Measurements from ENCODE around the gene MALSU1.

MALSU1 gene
- total RNA-seq = 9.4 to 32.3 (median 21.8) reads per million in 9 experiments

- Mint-ChIP-seq H3K36me3 (ENCODE audit: insufficient read depth) (peaks cover 27% of the 10 kb centered on the region), H3K9me3 (peaks cover 0 to 8% of the 10 kb centered on the region in 2 donors), H3K4me3 (peak within 1 kb of the TSS; percentile 86 to 88), H3K4me1 (ENCODE audit: low read depth in 2 of 2) (peaks cover 24 to 41% of the 10 kb centered on the region in 2 donors), H3K27me3 (peaks cover 0 to 12% of the 10 kb centered on the region in 2 donors), H3K27ac (peak within 1 kb of the TSS; percentile 93 to 98)
- DNase-seq = peak; percentile 95 to 97 (median 96)
- ATAC-seq (replicated peaks) = peak; percentile 98
Measured at GRCh38 chr7:23298885-23299769, at the start of gene MALSU1. Gene MALSU1 (plus strand): TSS chr7:23299339. CDS start chr7:23299353, 14 bp downstream.

DNA sequence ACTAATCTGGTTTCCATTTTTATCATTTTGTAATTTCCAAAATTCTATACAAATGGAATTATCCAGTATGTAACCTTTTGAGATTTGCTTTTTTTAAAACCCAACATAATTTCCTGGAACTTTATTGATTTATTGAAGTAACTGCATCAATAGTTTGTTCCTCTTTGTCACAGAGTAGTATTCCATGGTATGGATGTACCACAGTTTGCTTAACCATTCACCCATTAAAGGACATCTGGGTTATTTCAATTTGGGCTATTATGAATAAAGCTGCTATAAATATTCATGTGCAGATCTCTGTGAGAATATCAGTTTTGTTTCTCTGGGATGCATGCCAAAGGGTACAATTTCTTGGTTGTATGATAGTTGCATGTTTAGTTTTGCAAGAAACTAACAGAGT lies 49.7 kb upstream of the MALSU1 start:
- Mint-ChIP-seq H3K36me3 (ENCODE audit: insufficient read depth) (no peaks in the 10 kb centered on the region), H3K4me1 (ENCODE audit: low read depth in 2 of 2) (no peaks in the 10 kb centered on the region), H3K27ac (no peak overlapping the region), H3K9me3 (no peaks in the 10 kb centered on the region), H3K27me3 (peaks cover 83 to 87% of the 10 kb centered on the region in 2 donors), H3K4me3 (no peak overlapping the region)
- DNase-seq = no peak
- no peak for ATAC-seq (replicated peaks)

DNA sequence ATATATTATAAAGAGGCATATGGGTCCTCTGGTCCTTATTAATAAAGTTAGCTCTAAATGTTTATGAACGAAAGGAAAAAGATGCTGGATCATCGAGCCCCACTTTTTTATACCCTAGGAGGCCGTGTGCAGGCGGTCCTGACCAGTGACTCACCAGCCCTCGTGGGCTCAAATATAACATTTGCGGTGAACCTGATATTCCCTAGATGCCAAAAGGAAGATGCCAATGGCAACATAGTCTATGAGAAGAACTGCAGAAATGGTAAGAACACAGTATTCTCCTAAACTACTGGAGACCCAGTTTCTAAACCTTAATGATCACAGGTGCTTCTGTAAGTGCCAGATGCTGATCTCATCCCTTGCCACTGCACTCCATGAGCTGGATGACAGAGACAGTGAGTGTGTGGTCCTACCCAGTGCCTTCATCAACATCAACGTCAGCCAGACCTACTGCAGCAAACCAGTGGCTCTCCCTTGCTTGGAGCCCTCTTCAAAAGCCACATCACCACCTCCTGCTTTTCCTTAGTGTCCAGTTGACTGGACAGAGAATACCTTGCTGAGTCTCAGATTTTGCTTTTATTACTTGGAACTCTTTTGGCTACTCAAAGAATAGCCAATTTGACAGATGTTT lies 45.0 kb upstream of the MALSU1 start:
- no peak for ATAC-seq (replicated peaks)
- no peak for DNase-seq
- Mint-ChIP-seq H3K4me1 (ENCODE audit: low read depth in 2 of 2) (no peaks in the 10 kb centered on the region), H3K27me3 (peaks cover 83 to 87% of the 10 kb centered on the region in 2 donors), H3K4me3 (no peak overlapping the region), H3K36me3 (ENCODE audit: insufficient read depth) (no peaks in the 10 kb centered on the region), H3K9me3 (no peaks in the 10 kb centered on the region), H3K27ac (no peak overlapping the region)

DNA sequence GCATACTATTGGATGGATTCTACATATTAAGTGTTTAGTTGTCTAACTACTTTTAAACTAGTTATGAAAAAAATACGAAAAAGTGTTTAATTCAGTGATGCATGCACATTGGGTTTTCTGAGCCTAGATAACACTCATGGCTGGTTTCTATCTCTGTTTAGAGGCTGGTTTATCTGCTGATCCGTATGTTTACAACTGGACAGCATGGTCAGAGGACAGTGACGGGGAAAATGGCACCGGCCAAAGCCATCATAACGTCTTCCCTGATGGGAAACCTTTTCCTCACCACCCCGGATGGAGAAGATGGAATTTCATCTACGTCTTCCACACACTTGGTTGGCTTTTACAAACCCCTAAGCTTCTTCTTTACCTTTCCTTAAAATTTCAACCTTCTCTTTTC lies 42.4 kb upstream of the MALSU1 start:
- H3K4me1 Mint-ChIP-seq (ENCODE audit: low read depth in 2 of 2) = no peaks in the 10 kb centered on the region
- H3K9me3 Mint-ChIP-seq = no peaks in the 10 kb centered on the region
- no peak for DNase-seq
- no peak overlapping the region for H3K4me3 Mint-ChIP-seq
- ATAC-seq (replicated peaks) = no peak
- no peaks in the 10 kb centered on the region for H3K36me3 Mint-ChIP-seq (ENCODE audit: insufficient read depth)
- no peak overlapping the region for H3K27ac Mint-ChIP-seq
- H3K27me3 Mint-ChIP-seq = peaks cover 62 to 78% of the 10 kb centered on the region in 2 donors

DNA sequence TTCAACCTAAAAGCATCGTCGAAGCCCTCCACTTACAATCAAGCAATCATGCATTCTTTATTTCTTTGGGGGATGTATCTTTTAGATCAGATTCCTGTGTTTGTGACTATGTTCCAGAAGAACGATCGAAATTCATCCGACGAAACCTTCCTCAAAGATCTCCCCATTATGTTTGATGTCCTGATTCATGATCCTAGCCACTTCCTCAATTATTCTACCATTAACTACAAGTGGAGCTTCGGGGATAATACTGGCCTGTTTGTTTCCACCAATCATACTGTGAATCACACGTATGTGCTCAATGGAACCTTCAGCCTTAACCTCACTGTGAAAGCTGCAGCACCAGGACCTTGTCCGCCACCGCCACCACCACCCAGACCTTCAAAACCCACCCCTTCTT lies 38.8 kb upstream of the MALSU1 start:
- Mint-ChIP-seq H3K9me3 (no peaks in the 10 kb centered on the region), H3K27ac (no peak overlapping the region), H3K4me1 (ENCODE audit: low read depth in 2 of 2) (no peaks in the 10 kb centered on the region), H3K4me3 (no peak overlapping the region), H3K27me3 (peaks cover 33 to 49% of the 10 kb centered on the region in 2 donors), H3K36me3 (ENCODE audit: insufficient read depth) (no peaks in the 10 kb centered on the region)
- DNase-seq (no peak), ATAC-seq (replicated peaks) (no peak)

DNA sequence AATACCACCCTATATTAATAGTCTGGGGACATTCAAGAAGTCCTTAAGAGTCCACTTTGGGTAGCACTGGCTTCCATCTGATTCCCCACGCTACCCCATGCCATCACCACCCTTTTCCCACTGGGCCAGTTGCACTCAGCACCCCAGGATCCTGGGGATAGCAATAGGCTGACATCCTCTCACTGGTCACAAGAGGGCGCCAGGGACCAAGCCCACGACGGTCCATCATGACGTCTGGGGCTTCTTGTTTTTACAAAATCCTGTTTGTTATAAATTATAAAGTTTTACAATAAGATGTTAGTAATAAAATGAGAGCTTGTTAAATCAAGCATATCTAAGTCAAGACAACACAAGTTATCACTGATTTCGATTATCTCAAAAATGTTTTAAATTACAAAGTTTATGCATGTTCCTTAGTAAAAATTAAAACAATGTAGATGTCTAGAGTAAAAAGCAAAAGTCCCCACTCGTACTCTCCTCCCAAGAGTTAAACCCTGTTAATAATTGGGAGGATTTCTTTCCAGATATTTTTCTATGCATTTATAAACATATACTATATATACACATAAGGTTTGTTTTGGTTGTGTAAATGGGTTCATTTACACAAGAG lies 37.2 kb upstream of the MALSU1 start:
- DNase-seq (peak; percentile 35 to 39 (median 36)), ATAC-seq (replicated peaks) (peak; percentile 87)
- Mint-ChIP-seq H3K36me3 (ENCODE audit: insufficient read depth) (no peaks in the 10 kb centered on the region), H3K9me3 (no peaks in the 10 kb centered on the region), H3K27ac (no peak overlapping the region), H3K4me3 (no peak overlapping the region), H3K4me1 (ENCODE audit: low read depth in 2 of 2) (no peaks in the 10 kb centered on the region), H3K27me3 (peaks cover 30 to 43% of the 10 kb centered on the region in 2 donors)

GRCh38 chr7:23264916-23265458 lies 34.2 kb upstream of the MALSU1 start:
- no peak overlapping the region for H3K4me3 Mint-ChIP-seq
- no peaks in the 10 kb centered on the region for H3K9me3 Mint-ChIP-seq
- no peak for DNase-seq
- peaks cover 31 to 42% of the 10 kb centered on the region in 2 donors for H3K27me3 Mint-ChIP-seq
- H3K27ac Mint-ChIP-seq = no peak overlapping the region
- no peaks in the 10 kb centered on the region for H3K36me3 Mint-ChIP-seq (ENCODE audit: insufficient read depth)
- ATAC-seq (replicated peaks) = no peak
- no peaks in the 10 kb centered on the region for H3K4me1 Mint-ChIP-seq (ENCODE audit: low read depth in 2 of 2)

GRCh38 chr7:23266918-23267317 lies 32.2 kb upstream of the MALSU1 start:
- Mint-ChIP-seq H3K27me3 (peaks cover 32 to 36% of the 10 kb centered on the region in 2 donors), H3K9me3 (no peaks in the 10 kb centered on the region), H3K4me3 (no peak overlapping the region), H3K4me1 (ENCODE audit: low read depth in 2 of 2) (no peaks in the 10 kb centered on the region), H3K27ac (no peak overlapping the region), H3K36me3 (ENCODE audit: insufficient read depth) (no peaks in the 10 kb centered on the region)
- ATAC-seq (replicated peaks) = no peak
- DNase-seq = no peak

DNA sequence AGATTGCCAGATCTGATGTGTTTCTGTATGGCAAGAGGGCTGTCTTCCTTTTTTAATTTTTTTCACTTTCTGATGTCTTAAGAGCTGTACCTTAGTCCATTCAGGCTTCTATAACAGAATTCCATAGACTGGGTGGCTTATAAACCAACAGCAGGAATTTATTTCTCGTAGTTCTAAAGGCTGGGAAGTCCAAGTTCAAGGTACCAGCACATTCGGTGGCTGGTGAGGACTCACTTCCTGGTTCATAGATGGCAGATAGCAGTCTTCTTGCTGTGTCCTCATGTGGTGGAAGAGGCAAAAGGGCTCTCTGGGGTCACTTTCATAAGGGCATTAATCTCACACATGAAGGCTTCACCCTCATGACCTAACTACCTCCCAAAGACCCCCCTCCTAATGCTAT lies 31.8 kb upstream of the MALSU1 start:
- DNase-seq (no peak), ATAC-seq (replicated peaks) (no peak)
- Mint-ChIP-seq H3K9me3 (no peaks in the 10 kb centered on the region), H3K27ac (no peak overlapping the region), H3K36me3 (ENCODE audit: insufficient read depth) (no peaks in the 10 kb centered on the region), H3K4me1 (ENCODE audit: low read depth in 2 of 2) (no peaks in the 10 kb centered on the region), H3K4me3 (no peak overlapping the region), H3K27me3 (peaks cover 36% of the 10 kb centered on the region in 2 donors)

GRCh38 chr7:23268167-23268566 lies 31.0 kb upstream of the MALSU1 start:
- no peak overlapping the region for H3K4me3 Mint-ChIP-seq
- H3K9me3 Mint-ChIP-seq = no peaks in the 10 kb centered on the region
- DNase-seq (no peak), ATAC-seq (replicated peaks) (no peak)
- peaks cover 4 to 5% of the 10 kb centered on the region in 2 donors for H3K4me1 Mint-ChIP-seq (ENCODE audit: low read depth in 2 of 2)
- no peaks in the 10 kb centered on the region for H3K36me3 Mint-ChIP-seq (ENCODE audit: insufficient read depth)
- H3K27ac Mint-ChIP-seq = no peak overlapping the region
- peaks cover 36% of the 10 kb centered on the region in 2 donors for H3K27me3 Mint-ChIP-seq

DNA sequence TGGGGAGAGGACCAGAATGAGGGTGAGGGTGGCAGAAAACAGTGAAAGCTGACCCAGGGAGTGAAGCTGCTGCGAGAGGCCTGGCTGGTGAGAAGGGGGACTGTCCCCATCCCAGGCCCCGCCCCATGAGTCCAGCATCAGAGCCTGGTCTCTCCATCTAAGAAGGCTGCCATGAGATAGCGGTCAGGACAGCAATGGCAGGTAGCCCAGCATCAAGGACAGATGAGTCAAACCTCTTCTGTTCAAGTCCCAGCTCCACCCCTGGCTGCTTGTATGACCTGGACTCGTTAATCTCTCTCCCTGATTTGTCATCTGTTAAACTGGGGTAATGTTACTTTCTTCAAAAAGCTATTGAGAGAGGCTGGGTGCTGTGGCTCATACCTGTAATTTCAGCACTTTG lies 30.4 kb upstream of the MALSU1 start:
- ATAC-seq (replicated peaks) (no peak), DNase-seq (no peak)
- peaks cover 36% of the 10 kb centered on the region in 2 donors for H3K27me3 Mint-ChIP-seq
- H3K4me1 Mint-ChIP-seq (ENCODE audit: low read depth in 2 of 2) = peaks cover 7 to 9% of the 10 kb centered on the region in 2 donors
- H3K27ac Mint-ChIP-seq = no peak overlapping the region
- no peaks in the 10 kb centered on the region for H3K36me3 Mint-ChIP-seq (ENCODE audit: insufficient read depth)
- no peaks in the 10 kb centered on the region for H3K9me3 Mint-ChIP-seq
- H3K4me3 Mint-ChIP-seq = no peak overlapping the region

DNA sequence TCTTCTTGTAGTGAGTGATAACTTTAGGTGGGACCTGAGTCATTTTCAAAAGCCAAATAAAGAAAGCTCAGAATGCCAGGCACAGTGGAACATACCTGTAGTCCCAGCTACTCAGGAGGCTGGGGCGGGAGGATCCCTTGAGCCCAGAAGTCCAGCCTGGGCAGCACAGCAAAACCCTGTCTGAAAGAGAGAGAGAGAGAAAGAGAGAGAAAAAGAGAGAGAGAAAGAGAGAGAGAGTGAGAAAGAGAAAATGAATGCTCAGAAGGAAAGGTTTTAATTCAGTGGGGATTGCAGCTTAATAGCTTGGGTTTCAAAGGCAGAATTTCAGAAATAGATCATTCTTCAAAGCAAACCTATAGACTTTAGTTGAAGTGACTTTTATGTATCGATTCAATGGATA lies 26.9 kb upstream of the MALSU1 start:
- H3K4me3 Mint-ChIP-seq = no peak overlapping the region
- H3K4me1 Mint-ChIP-seq (ENCODE audit: low read depth in 2 of 2) = peaks cover 7 to 9% of the 10 kb centered on the region in 2 donors
- no peaks in the 10 kb centered on the region for H3K36me3 Mint-ChIP-seq (ENCODE audit: insufficient read depth)
- no peak for ATAC-seq (replicated peaks)
- no peak overlapping the region for H3K27ac Mint-ChIP-seq
- DNase-seq = no peak
- H3K27me3 Mint-ChIP-seq = peaks cover 23 to 24% of the 10 kb centered on the region in 2 donors
- no peaks in the 10 kb centered on the region for H3K9me3 Mint-ChIP-seq

DNA sequence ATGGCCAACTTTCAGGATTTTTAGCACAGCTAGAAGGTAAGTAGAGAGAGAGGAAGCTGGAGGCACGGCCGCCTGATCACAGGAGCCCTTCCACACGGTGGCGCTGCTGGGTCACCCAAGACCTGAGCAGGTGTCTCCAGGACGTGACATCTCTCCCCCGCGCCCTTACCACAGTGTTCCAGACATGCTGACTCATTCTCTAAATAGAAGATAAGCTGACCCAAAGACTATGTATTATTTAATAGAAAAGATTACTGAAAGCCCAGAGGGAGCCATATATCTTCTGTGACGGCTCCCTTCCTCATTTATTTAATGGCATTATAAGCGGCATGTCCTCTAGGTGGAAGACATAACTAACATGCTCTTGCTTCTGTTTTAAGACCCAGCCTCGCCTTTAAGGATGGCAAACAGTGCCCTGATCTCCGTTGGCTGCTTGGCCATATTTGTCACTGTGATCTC lies 26.0 kb upstream of the MALSU1 start:
- no peaks in the 10 kb centered on the region for H3K36me3 Mint-ChIP-seq (ENCODE audit: insufficient read depth)
- H3K27me3 Mint-ChIP-seq = peaks cover 17% of the 10 kb centered on the region in 2 donors
- no peaks in the 10 kb centered on the region for H3K9me3 Mint-ChIP-seq
- H3K4me3 Mint-ChIP-seq = peak overlapping the region; percentile 40 to 55
- H3K27ac Mint-ChIP-seq = peak overlapping the region in 1 of 2 donors; percentile 4
- H3K4me1 Mint-ChIP-seq (ENCODE audit: low read depth in 2 of 2) = peaks cover 7 to 9% of the 10 kb centered on the region in 2 donors
- peak; percentile 80 to 84 (median 82) for DNase-seq
- ATAC-seq (replicated peaks) = peak; percentile 98
